ENCODE data around the gene CHAC1. TPM values are rescaled to one million over a fixed set of nuclear protein-coding genes. Genes with fewer than 3 reads are reported as not detected.

CHAC1 gene
- total RNA-seq, 1 donor from 2014 or later, result 0.81 TPM

GRCh38 chr15:40918799-40919392, 34.4 kb upstream of the CHAC1 start:
- DNase-seq (ENCODE audit: missing footprints) (peak; percentile 62), ATAC-seq (no peak)
- intact Hi-C loops (cut with DNase I), result no loop called here

DNA sequence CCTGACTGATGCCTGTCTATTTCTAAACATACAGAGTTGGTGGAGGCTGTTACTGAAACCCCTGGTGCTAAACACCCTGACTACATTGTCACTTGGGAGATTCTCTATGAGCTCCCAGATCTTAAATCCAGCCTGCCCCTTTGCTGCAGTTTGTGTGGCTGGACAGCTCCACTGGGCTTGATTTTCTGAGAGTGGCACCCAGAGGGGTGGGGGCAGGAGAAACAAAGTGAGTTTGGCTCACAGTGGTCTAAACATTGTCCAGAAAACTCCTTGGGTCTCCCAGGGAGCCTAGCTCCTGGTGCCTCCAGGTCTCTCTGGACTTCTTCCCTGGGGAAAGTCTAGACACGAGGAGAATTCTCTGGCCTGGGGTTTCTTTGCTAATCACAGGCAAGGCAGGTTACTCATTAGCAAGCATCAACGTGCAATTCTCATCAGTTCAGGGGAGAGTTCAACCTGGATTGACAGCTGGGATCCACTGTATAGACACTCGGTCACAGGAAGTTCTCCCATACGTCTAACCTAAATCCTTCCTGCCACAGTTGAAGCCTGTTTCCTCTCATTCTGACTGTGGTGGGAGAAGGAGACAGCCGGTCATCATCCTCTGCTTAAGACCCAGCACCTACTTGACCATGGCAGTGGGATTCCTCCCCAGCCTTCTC, 31.2 kb upstream of the CHAC1 start:
- ATAC-seq (no peak), DNase-seq (ENCODE audit: missing footprints) (peak; percentile 15)
- intact Hi-C loops (cut with DNase I), result no loop called here

DNA sequence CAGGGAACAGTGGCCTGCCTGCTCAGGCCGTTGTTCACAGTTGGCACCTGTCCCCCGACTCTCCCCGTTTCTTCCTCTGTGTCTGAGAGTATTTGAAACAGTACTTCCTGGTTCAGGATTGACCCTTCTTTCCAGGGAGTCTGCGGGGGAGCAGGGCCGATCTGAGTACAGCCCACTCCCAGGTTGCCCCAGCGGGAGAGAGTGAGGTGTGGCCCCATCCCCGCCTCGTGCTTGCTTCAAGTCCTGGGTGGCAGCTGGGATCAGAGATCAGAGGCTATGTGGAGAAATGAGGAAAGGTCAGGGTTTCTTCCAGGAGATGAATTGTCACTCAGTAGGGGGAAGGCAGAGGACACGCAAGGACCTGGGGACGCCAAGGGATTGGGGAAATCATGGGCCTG, 30.7 kb upstream of the CHAC1 start:
- intact Hi-C loops (cut with DNase I), result no loop called here
- ATAC-seq, result no peak
- peak; percentile 53 for DNase-seq (ENCODE audit: missing footprints)

DNA sequence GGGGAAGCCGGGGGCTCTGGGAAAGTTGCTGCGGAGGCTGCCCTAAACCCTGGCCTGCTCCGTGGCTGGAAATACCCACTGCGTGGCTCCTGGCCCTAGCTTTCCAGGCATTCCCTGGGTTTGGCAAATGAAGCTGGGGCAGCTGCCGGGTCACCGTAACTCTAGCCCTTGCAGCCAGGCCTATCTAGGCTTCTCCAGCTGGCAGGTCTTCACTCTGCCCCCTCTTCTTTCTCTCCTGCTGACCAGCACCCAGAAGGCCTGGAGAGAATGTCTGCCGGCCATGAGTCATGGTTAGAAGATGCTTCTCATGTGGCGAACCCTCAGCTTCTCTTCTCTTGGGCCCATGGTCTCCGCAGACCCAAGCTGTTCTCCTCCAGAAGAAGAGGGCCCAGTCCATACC, 29.7 kb upstream of the CHAC1 start:
- ATAC-seq, result no peak
- intact Hi-C loops (cut with DNase I), result no loop called here
- DNase-seq (ENCODE audit: missing footprints), result no peak

DNA sequence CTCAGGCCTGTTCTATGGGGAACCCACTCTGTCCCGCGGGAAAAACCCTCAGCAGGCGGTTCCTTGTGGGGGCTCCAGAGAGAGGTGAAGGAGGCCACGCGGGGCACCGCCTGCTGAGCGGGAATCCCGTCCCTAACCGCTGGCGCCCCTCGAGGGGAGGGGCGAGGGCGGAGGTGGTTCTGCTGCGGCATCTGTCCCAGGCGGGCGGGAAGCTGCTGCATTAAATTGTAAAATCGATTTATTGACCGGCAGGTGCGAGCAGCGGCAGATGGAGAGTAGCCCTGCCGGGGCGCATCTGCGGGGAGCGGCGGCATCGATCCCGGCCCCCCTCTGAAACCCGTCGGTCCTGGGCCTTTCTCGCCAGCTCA, 27.8 kb upstream of the CHAC1 start:
- intact Hi-C loops (cut with DNase I), result no loop called here

DNA sequence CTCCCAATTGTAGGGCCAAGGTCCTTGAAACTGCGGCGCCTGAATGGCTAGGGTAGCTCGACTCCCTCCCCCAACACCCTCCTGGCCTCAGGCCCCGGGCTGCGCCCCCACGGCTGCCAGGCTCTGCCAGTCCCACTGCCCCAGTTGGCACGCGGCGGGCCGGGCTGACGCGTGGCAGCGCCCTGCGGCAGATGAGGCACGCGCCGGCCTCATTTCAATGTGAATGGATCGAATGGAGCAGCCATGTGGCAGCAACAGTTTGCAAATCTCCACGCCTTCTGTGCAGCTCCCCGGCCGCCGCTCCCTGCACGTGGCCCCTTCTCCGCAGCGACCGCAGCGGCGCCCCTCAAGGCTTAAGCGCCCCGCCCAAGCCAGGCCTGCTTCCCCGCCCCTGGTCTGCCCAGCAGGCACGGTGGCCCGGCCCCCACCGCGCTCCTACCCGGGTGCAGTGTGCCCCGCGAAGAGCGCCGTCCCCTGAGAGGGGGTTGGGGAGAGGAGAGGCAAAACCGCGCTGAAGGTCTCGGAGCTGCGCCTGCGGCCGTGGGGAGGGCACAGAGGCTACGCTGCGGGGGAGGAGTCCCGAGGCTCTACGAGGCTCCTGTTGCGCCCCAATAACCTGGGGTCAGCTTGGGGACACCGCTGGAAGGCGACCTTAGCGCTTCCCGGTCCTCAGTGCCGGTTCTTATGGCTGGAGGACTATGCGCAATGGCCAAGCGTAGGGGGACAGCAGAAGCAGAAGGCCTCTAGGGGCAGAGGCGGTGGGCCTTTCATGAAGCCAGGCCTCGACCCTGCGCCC, 27.2 kb upstream of the CHAC1 start:
- intact Hi-C loops (cut with DNase I), result no loop called here
- ATAC-seq (no peak), DNase-seq (ENCODE audit: missing footprints) (no peak)

More for the DNA sequence above, 27.8 kb upstream of the CHAC1 start:
- ATAC-seq, result no peak
- DNase-seq (ENCODE audit: missing footprints), result no peak

GRCh38 chr15:40926659-40927494, 26.4 kb upstream of the CHAC1 start:
- ATAC-seq, result no peak
- DNase-seq (ENCODE audit: missing footprints), result no peak
- intact Hi-C loops (cut with DNase I), result no loop called here

- ATAC-seq, result no peak
- no peak for DNase-seq (ENCODE audit: missing footprints)
Measured at GRCh38 chr15:40927495-40927872, 25.8 kb upstream of the CHAC1 start.

DNA sequence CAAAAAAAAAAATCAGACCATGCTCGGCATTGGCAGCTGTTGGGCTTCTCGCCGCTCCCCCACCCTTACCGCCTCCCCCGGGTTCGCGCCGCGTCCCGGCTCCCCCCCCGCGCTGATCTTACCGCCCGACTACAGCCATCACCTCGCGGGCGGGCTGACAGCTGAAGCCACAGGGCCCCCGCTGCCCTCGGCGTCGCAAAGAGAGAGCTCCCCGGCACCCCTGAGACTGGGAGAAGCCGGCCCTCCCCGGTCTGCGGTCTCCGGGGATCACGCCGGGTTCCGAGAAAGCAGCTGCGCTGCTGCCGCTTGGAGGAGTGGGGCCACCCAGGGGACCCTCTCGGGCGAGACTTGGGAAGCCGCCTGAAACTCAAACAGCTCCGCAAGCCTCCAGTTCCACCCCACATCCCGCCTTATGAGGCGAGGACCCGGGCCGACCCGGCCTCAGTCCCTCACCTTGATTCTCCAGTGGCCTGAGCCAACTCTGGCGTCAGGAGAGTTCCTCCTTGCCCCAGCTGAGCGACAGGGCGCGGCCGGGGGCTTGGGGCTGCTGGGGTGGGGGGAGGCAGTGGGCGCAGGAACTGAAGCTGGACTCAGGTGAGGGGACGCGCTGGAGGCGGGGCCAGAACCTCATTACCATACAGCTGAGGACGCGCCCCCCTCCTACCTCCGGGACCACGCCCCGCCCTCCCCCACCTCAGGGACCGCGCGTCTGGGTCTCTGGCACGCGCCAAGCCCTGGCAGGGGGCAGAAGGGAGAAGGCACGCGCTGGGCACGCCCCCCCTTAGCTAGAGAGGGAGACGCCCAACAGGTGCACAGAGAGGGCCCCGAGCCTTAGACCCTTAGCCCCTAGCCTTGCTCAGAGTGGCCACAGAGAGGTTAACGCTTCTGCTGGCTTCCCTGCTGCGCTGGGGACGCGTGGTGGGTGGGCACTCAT, 25.1 kb upstream of the CHAC1 start:
- intact Hi-C loops (cut with DNase I), result no loop called here
- no peak for ATAC-seq
- DNase-seq (ENCODE audit: missing footprints), result no peak

More at GRCh38 chr15:40927495-40927872, 25.8 kb upstream of the CHAC1 start:
- intact Hi-C loops (cut with DNase I), result no loop called here

- DNase-seq (ENCODE audit: missing footprints), result no peak
- intact Hi-C loops (cut with DNase I), result no loop called here
- peak; percentile 51 for ATAC-seq
Measured at GRCh38 chr15:40928821-40929659, 24.2 kb upstream of the CHAC1 start, which contains the start of gene DLL4. TSS of gene DLL4 (plus strand) at chr15:40929340. CDS start at chr15:40929669, 329 bp downstream.

GRCh38 chr15:40929660-40930429, 23.4 kb upstream of the CHAC1 start:
- no peak for DNase-seq (ENCODE audit: missing footprints)
- peak; percentile 54 for ATAC-seq
- intact Hi-C loops (cut with DNase I), result loop anchor here (1.0 kb wide), 1 partner anchor 24 kb away; no protein-coding TSS in a partner anchor

DNA sequence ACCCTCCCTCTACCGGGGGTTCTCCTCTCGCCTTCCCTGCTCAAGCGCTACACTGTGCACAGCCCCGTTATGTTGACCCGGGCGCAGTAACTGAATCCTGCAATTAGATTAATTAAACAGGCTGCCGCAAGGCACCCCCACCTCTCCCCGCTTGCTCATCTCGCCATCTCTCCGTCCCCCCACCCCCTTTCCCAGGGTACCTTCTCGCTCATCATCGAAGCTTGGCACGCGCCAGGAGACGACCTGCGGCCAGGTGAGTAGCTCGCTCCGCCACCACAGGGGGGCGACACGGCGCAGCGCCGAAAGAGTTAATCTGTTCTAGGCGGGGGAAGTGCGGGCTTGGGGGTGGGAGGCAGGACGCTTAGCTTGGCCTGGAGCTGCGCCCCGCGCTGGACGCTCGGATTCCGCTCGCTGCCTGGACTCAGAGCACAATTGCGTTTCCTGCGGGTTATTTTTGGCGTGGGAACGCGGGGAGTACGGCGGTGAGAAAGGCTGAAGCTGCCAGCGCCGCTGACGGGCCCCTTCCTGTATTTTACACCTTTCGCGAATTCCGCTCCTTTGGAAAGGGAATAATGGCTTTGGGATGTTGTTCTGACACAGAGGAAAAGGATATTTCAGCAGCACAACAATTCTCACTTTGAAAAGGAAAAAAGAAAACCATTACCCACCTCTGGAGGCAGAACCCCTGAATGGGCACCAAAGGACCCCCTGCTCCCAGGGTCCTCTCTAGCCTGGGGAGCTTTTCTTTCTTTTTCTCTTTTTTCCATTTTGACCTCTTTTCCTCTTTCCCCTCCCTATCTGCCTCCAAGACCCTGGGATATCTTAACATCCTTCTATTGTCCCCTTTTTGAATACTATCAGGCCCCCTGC, 22.6 kb upstream of the CHAC1 start:
- intact Hi-C loops (cut with DNase I), result loop anchor here (1.0 kb wide), 2 partner anchors 11 to 24 kb away; no protein-coding TSS in a partner anchor
- ATAC-seq, result peak; percentile 38
- no peak for DNase-seq (ENCODE audit: missing footprints)

- DNase-seq (ENCODE audit: missing footprints) (no peak), ATAC-seq (no peak)
- intact Hi-C loops (cut with DNase I), result loop anchor here (1.0 kb wide), 1 partner anchor 10 kb away; no protein-coding TSS in a partner anchor
Measured at GRCh38 chr15:40931300-40932142, 21.8 kb upstream of the CHAC1 start.

- ATAC-seq, result no peak
- DNase-seq (ENCODE audit: missing footprints), result no peak
- intact Hi-C loops (cut with DNase I), result no loop called here
Measured at GRCh38 chr15:40932156-40932555, 21.1 kb upstream of the CHAC1 start.

Data from Right ventricle myocardium inferior (tissue), 1 donor.